ENCODE results near the gene CPVL.

- no peak for TF ChIP-seq EZH2 (IDR thresholded peaks at IDR 0.05; ENCODE audit: low read depth, unreplicated experiment)
- no peak for TF ChIP-seq CTCF (conservative IDR thresholded peaks at IDR 0.05; ENCODE audit: low read depth in 2 of 2)
- TF ChIP-seq EZH2phosphoT487 (IDR thresholded peaks at IDR 0.05; ENCODE audit: unreplicated experiment) = no peak
Measured at GRCh38 chr7:28998105-28998504, 148.2 kb downstream of the CPVL start.
